Measurements from ENCODE around the gene VEZT. TPM values are rescaled to one million over a fixed set of nuclear protein-coding genes. Genes with fewer than 3 reads are reported as not detected.

Gene VEZT
- total and polyA plus RNA-seq, 2 experiments from 2014 or later, result 37.9 to 84.2 TPM

GRCh38 chr12:95203487-95204030, 14.0 kb upstream of the VEZT start:
- no peak for TF ChIP-seq CTCF (IDR thresholded peaks at IDR 0.05; ENCODE audit: poor library complexity)
- TF ChIP-seq EZH2 (IDR thresholded peaks at IDR 0.05; ENCODE audit: borderline replicate concordance), result no peak
- TF ChIP-seq EZH2phosphoT487 (IDR thresholded peaks at IDR 0.05; ENCODE audit: low read depth, severe bottlenecking, unreplicated experiment), result no peak
- Histone ChIP-seq H3K79me2 (peaks cover 71% of the 10 kb centered on the region), H3K9me2 (replicated peaks; ENCODE audit: insufficient read depth) (no peaks in the 10 kb centered on the region), H3K4me1 (ENCODE audit: insufficient read depth) (peaks cover 63% of the 10 kb centered on the region), H3K27ac (peak overlapping the region; percentile 98), H3K4me2 (peak overlapping the region; percentile 64), H3K4me3 (no peak overlapping the region), H2AFZ (no peak overlapping the region), H4K20me1 (ENCODE audit: insufficient read depth, poor library complexity, severe bottlenecking) (no peaks in the 10 kb centered on the region), H3K9me3 (ENCODE audit: low read depth) (no peaks in the 10 kb centered on the region), H3K36me3 (replicated peaks; ENCODE audit: insufficient read depth, low read depth) (no peaks in the 10 kb centered on the region), H3K27me3 (no peaks in the 10 kb centered on the region)
- no peak for DNase-seq (ENCODE audit: low spot score)
- 69% methylated on average over 1 of the region's 1 CpG for WGBS (ENCODE audit: low lambda C conversion rate, missing lambda C conversion rate)

GRCh38 chr12:95204141-95204866, 13.3 kb upstream of the VEZT start:
- H3K9me2 ChIP-seq (replicated peaks; ENCODE audit: insufficient read depth), result no peaks in the 10 kb centered on the region
- DNase-seq (ENCODE audit: low spot score), result peak; percentile 94
- TF ChIP-seq CTCF (IDR thresholded peaks at IDR 0.05; ENCODE audit: poor library complexity) (no peak), EZH2phosphoT487 (IDR thresholded peaks at IDR 0.05; ENCODE audit: low read depth, severe bottlenecking, unreplicated experiment) (no peak), EZH2 (IDR thresholded peaks at IDR 0.05; ENCODE audit: borderline replicate concordance) (no peak)
- no peak overlapping the region for H3K4me3 ChIP-seq
- peak overlapping the region; percentile 98 for H3K27ac ChIP-seq
- H3K9me3 ChIP-seq (ENCODE audit: low read depth), result no peaks in the 10 kb centered on the region
- H4K20me1 ChIP-seq (ENCODE audit: insufficient read depth, poor library complexity, severe bottlenecking), result no peaks in the 10 kb centered on the region
- H3K4me1 ChIP-seq (ENCODE audit: insufficient read depth), result peaks cover 63% of the 10 kb centered on the region
- peak overlapping the region; percentile 64 for H3K4me2 ChIP-seq
- H3K79me2 ChIP-seq, result peaks cover 73% of the 10 kb centered on the region
- no peaks in the 10 kb centered on the region for H3K36me3 ChIP-seq (replicated peaks; ENCODE audit: insufficient read depth, low read depth)
- H2AFZ ChIP-seq, result no peak overlapping the region
- no peaks in the 10 kb centered on the region for H3K27me3 ChIP-seq
- 45% methylated on average over 11 of the region's 11 CpGs for WGBS (ENCODE audit: low lambda C conversion rate, missing lambda C conversion rate)

GRCh38 chr12:95205016-95205624, 12.5 kb upstream of the VEZT start:
- no peaks in the 10 kb centered on the region for H3K9me2 ChIP-seq (replicated peaks; ENCODE audit: insufficient read depth)
- DNase-seq (ENCODE audit: low spot score), result no peak
- TF ChIP-seq CTCF (IDR thresholded peaks at IDR 0.05; ENCODE audit: poor library complexity) (no peak), EZH2 (IDR thresholded peaks at IDR 0.05; ENCODE audit: borderline replicate concordance) (no peak), EZH2phosphoT487 (IDR thresholded peaks at IDR 0.05; ENCODE audit: low read depth, severe bottlenecking, unreplicated experiment) (no peak)
- H3K27me3 ChIP-seq, result no peaks in the 10 kb centered on the region
- H3K27ac ChIP-seq, result peak overlapping the region; percentile 98
- H3K36me3 ChIP-seq (replicated peaks; ENCODE audit: insufficient read depth, low read depth), result no peaks in the 10 kb centered on the region
- H3K9me3 ChIP-seq (ENCODE audit: low read depth), result no peaks in the 10 kb centered on the region
- peaks cover 75% of the 10 kb centered on the region for H3K79me2 ChIP-seq
- no peak overlapping the region for H2AFZ ChIP-seq
- peaks cover 57% of the 10 kb centered on the region for H3K4me1 ChIP-seq (ENCODE audit: insufficient read depth)
- H3K4me2 ChIP-seq, result peak overlapping the region; percentile 26
- H4K20me1 ChIP-seq (ENCODE audit: insufficient read depth, poor library complexity, severe bottlenecking), result no peaks in the 10 kb centered on the region
- 84% methylated on average over 2 of the region's 2 CpGs for WGBS (ENCODE audit: low lambda C conversion rate, missing lambda C conversion rate)
- no peak overlapping the region for H3K4me3 ChIP-seq
